GM21381 (cell line): ENCODE data around the gene TSPAN3.

ENCODE experiments used
- ATAC-seq: cut with Tn5 transposase; IDR thresholded peaks from one replicate; pipeline ENCODE4 v1.9.1; 2021; ENCODE audit warnings: mild to moderate bottlenecking, moderate library complexity; ENCODE audit not compliant: unreplicated experiment

Gene TSPAN3

GRCh38 chr15:76991741-76992645, 78.9 kb downstream of the TSPAN3 start:
- ATAC-seq, result no peak
